ENCODE data around the gene BCL11B. TPM values are rescaled to one million over a fixed set of nuclear protein-coding genes. Genes with fewer than 3 reads are reported as not detected.

Gene BCL11B
- total RNA-seq, 2 experiments from 2014 or later, result not detected

DNA sequence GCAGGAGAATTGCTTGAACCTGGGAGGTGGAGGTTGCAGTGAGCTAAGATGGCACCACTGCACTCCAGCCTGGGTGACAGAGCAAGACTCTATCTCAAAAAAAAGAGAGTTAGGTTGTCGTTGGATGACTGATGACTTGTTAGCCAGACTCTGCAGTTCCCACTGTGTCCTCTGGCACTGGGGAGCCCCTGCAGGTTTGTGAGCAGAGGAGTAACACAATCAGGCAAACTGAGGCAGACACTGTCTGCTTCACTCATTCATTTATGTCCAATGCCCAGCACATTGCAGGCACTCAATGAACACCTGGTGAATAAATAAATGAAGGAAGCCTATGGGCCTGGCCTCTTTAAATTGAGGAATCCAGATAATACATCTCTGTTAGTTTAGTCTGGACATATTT lies 41.2 kb upstream of the BCL11B start:
- CTCF ChIA-PET (ENCODE audit: unreplicated experiment), result no interaction called here
- TF ChIP-seq, protein P1, sequence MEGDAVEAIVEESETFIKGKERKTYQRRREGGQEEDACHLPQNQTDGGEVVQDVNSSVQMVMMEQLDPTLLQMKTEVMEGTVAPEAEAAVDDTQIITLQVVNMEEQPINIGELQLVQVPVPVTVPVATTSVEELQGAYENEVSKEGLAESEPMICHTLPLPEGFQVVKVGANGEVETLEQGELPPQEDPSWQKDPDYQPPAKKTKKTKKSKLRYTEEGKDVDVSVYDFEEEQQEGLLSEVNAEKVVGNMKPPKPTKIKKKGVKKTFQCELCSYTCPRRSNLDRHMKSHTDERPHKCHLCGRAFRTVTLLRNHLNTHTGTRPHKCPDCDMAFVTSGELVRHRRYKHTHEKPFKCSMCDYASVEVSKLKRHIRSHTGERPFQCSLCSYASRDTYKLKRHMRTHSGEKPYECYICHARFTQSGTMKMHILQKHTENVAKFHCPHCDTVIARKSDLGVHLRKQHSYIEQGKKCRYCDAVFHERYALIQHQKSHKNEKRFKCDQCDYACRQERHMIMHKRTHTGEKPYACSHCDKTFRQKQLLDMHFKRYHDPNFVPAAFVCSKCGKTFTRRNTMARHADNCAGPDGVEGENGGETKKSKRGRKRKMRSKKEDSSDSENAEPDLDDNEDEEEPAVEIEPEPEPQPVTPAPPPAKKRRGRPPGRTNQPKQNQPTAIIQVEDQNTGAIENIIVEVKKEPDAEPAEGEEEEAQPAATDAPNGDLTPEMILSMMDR (conservative IDR thresholded peaks at IDR 0.05; ENCODE audit: low read length), result no peak
- no peak for TF ChIP-seq EZH2phosphoT487 (IDR thresholded peaks at IDR 0.05; ENCODE audit: borderline replicate concordance, low read depth, low read length)
- H3K79me2 ChIP-seq (ENCODE audit: insufficient read depth, low read depth, low read length), result no peaks in the 10 kb centered on the region

DNA sequence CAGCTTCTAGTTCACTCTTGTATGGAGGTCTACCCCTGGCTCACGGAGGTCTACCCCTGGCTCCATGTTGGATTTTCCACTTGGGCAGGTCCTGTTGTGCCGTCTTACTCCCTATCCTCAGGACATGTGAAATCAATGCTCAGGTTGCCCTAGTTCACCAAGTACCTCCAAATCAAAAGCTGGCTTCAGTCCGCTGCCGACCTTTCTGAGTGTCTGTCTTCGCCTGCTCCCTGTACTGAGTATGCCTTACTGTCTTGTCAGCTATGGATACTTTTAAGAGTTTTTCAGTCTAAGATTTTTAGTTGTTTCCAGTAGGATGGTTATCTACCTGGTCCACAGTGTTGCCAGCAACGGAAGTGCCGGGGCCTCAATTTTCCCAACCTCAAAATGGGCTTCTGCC lies 40.1 kb upstream of the BCL11B start:
- no peaks in the 10 kb centered on the region for H3K9me2 ChIP-seq (ENCODE audit: insufficient read depth, low read length)
- no peaks in the 10 kb centered on the region for H3K9me3 ChIP-seq (ENCODE audit: low read length)
- H3K36me3 ChIP-seq (ENCODE audit: insufficient read depth, low read length), result no peaks in the 10 kb centered on the region
- H2AFZ ChIP-seq (ENCODE audit: low read length), result no peak overlapping the region
- H3K4me2 ChIP-seq (ENCODE audit: low read length), result no peak overlapping the region
- no peak overlapping the region for H3K27ac ChIP-seq (ENCODE audit: low read depth, low read length, poor library complexity, severe bottlenecking)
- no peak for DNase-seq (ENCODE audit: low spot score)
- H3K4me3 ChIP-seq (ENCODE audit: low read depth, low read length, poor library complexity, severe bottlenecking), result no peak overlapping the region
- no peak for TF ChIP-seq EZH2phosphoT487 (IDR thresholded peaks at IDR 0.05; ENCODE audit: borderline replicate concordance, low read depth, low read length)
- TF ChIP-seq, protein P1 (conservative IDR thresholded peaks at IDR 0.05; ENCODE audit: low read length), result no peak
- ChIA-PET POLR2A (no interaction called here), CTCF (ENCODE audit: unreplicated experiment) (no interaction called here)
- intact Hi-C loops (cut with micrococcal nuclease; ENCODE audit: unreplicated experiment), result no loop called here
- no peaks in the 10 kb centered on the region for H3K4me1 ChIP-seq (ENCODE audit: insufficient read depth, low read length, poor library complexity, severe bottlenecking)
- H4K20me1 ChIP-seq (ENCODE audit: insufficient read depth, low read length), result no peaks in the 10 kb centered on the region
- BruUV-seq (replicated peaks), result no TSS peak
- no peaks in the 10 kb centered on the region for H3K79me2 ChIP-seq (ENCODE audit: insufficient read depth, low read depth, low read length)

More for the DNA sequence above, 41.2 kb upstream of the BCL11B start:
- intact Hi-C loops (cut with micrococcal nuclease; ENCODE audit: unreplicated experiment), result no loop called here
- POLR2A ChIA-PET, result no interaction called here
- no peak for DNase-seq (ENCODE audit: low spot score)
- no TSS peak for BruUV-seq (replicated peaks)
- H3K4me2 ChIP-seq (ENCODE audit: low read length), result no peak overlapping the region
- no peaks in the 10 kb centered on the region for H3K9me3 ChIP-seq (ENCODE audit: low read length)
- H3K4me3 ChIP-seq (ENCODE audit: low read depth, low read length, poor library complexity, severe bottlenecking), result no peak overlapping the region
- H4K20me1 ChIP-seq (ENCODE audit: insufficient read depth, low read length), result no peaks in the 10 kb centered on the region
- H2AFZ ChIP-seq (ENCODE audit: low read length), result no peak overlapping the region
- no peaks in the 10 kb centered on the region for H3K4me1 ChIP-seq (ENCODE audit: insufficient read depth, low read length, poor library complexity, severe bottlenecking)
- no peaks in the 10 kb centered on the region for H3K36me3 ChIP-seq (ENCODE audit: insufficient read depth, low read length)
- H3K27ac ChIP-seq (ENCODE audit: low read depth, low read length, poor library complexity, severe bottlenecking), result no peak overlapping the region
- H3K9me2 ChIP-seq (ENCODE audit: insufficient read depth, low read length), result no peaks in the 10 kb centered on the region

DNA sequence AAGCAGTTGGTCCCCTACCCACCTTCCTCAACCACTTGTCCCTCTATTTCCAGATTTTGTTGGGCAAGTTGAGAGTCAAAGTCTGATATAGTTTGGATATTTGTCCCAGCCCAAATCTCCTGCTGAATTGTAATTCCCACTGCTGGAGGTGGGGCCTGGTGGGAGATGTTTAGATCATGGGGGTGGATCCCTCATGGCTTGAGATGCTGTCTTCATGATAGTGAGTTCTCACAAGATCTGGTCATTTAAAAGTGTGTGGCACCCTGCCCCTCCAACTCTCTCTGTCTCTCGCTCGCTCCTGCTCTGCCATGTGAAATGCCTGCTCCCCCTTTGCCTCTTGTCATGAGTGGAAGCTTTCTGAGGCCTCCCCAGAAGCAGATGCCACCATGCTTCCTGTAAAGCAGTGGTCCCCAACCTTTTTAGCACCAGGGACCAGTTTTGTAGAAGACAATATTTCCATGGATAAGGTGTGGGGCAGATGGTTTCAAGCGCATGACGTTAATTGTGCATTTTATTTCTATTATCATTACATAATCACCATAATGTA lies 37.3 kb upstream of the BCL11B start:
- intact Hi-C loops (cut with micrococcal nuclease; ENCODE audit: unreplicated experiment), result no loop called here
- H3K4me3 ChIP-seq (ENCODE audit: low read depth, low read length, poor library complexity, severe bottlenecking), result no peak overlapping the region
- no peaks in the 10 kb centered on the region for H4K20me1 ChIP-seq (ENCODE audit: insufficient read depth, low read length)
- no peak overlapping the region for H3K4me2 ChIP-seq (ENCODE audit: low read length)
- no peaks in the 10 kb centered on the region for H3K79me2 ChIP-seq (ENCODE audit: insufficient read depth, low read depth, low read length)
- H2AFZ ChIP-seq (ENCODE audit: low read length), result no peak overlapping the region
- ChIA-PET CTCF (ENCODE audit: unreplicated experiment) (no interaction called here), POLR2A (interaction anchor here (0.6 kb wide), 1 partner anchor 537 kb away, joined by 5 read pairs; no protein-coding TSS in a partner anchor)
- H3K36me3 ChIP-seq (ENCODE audit: insufficient read depth, low read length), result no peaks in the 10 kb centered on the region
- TF ChIP-seq EZH2phosphoT487 (IDR thresholded peaks at IDR 0.05; ENCODE audit: borderline replicate concordance, low read depth, low read length), result no peak
- TF ChIP-seq, protein P1 (conservative IDR thresholded peaks at IDR 0.05; ENCODE audit: low read length), result no peak
- no TSS peak for BruUV-seq (replicated peaks)
- no peaks in the 10 kb centered on the region for H3K9me2 ChIP-seq (ENCODE audit: insufficient read depth, low read length)
- H3K27ac ChIP-seq (ENCODE audit: low read depth, low read length, poor library complexity, severe bottlenecking), result no peak overlapping the region
- H3K4me1 ChIP-seq (ENCODE audit: insufficient read depth, low read length, poor library complexity, severe bottlenecking), result no peaks in the 10 kb centered on the region
- no peak for DNase-seq (ENCODE audit: low spot score)
- H3K9me3 ChIP-seq (ENCODE audit: low read length), result no peaks in the 10 kb centered on the region

Data from OCI-LY7 (cell line).